SK-N-SH treated with all-trans-retinoic acid at 6 μM for 48 hours (cell line): ENCODE measurements around the gene CRACR2B.
A peak's percentile ranks its signal among the peaks of the same experiment; 100 is the strongest.

Experiments used
- ATAC-seq: fragments of 200-7000 bp; cut with Tn5 transposase; 3 replicates; pipeline ENCODE4 v1.9.1; 2020; ENCODE audit warnings: mild to moderate bottlenecking, moderate library complexity
- ARNTL ChIP-seq: fragments of 450-650 bp; formaldehyde crosslinking; IDR thresholded peaks from 2 replicates; pipeline ENCODE4 v1.5.0; 2020; ENCODE audit warnings: low read depth, mild to moderate bottlenecking, moderate library complexity, borderline replicate concordance
- BACH2 ChIP-seq: fragments of 250-450 bp; sonication (Bioruptor Pico); IDR thresholded peaks from 2 replicates; pipeline ENCODE4 v1.9.0; 2021; ENCODE audit warnings: mild to moderate bottlenecking, borderline replicate concordance
- CSDC2 ChIP-seq: fragments of 250-450 bp; sonication (Bioruptor Pico); IDR thresholded peaks from 2 replicates; pipeline ENCODE4 v1.5.0; 2020; ENCODE audit warnings: mild to moderate bottlenecking, moderate library complexity
- GLIS3 ChIP-seq: fragments of 250-450 bp; sonication (Bioruptor Pico); IDR thresholded peaks from 2 replicates; pipeline ENCODE4 v1.5.0; 2020; ENCODE audit warnings: mild to moderate bottlenecking, moderate library complexity
- ISL1 ChIP-seq: fragments of 250-450 bp; sonication (Bioruptor Pico); IDR thresholded peaks from 2 replicates; pipeline ENCODE4 v2.1.2; 2022; ENCODE audit warnings: mild to moderate bottlenecking, moderate library complexity
- PPARA ChIP-seq: fragments of 250-450 bp; sonication (Bioruptor Pico); IDR thresholded peaks from 2 replicates; pipeline ENCODE4 v1.5.0; 2020; ENCODE audit warnings: mild to moderate bottlenecking, borderline replicate concordance
- SNAI2 ChIP-seq: fragments of 250-450 bp; sonication (Bioruptor Pico); IDR thresholded peaks from 2 replicates; pipeline ENCODE4 v1.5.0; 2020; ENCODE audit warnings: mild to moderate bottlenecking, moderate library complexity
- ZC3H10 ChIP-seq: fragments of 250-450 bp; sonication (Bioruptor Pico); IDR thresholded peaks from 2 replicates; pipeline ENCODE4 v1.5.1; 2021; ENCODE audit warnings: mild to moderate bottlenecking, moderate library complexity
- ZFP30 ChIP-seq: fragments of 450-650 bp; formaldehyde crosslinking; IDR thresholded peaks from 2 replicates; pipeline ENCODE4 v1.5.0; 2022; ENCODE audit warnings: mild to moderate bottlenecking, moderate library complexity
- ZNF565 ChIP-seq: fragments of 450-650 bp; formaldehyde crosslinking; conservative IDR thresholded peaks from 2 replicates; pipeline ENCODE4 v1.5.0; 2020; ENCODE audit warnings: low read depth, mild to moderate bottlenecking, moderate library complexity
- ZNF70 ChIP-seq: fragments of 450-650 bp; formaldehyde crosslinking; IDR thresholded peaks from 2 replicates; pipeline ENCODE4 v1.5.0; 2020; ENCODE audit warnings: mild to moderate bottlenecking, moderate library complexity
- ZNF8 ChIP-seq: fragments of 450-650 bp; formaldehyde crosslinking; IDR thresholded peaks from 2 replicates; pipeline ENCODE4 v1.5.0; 2020; ENCODE audit warnings: mild to moderate bottlenecking, moderate library complexity
- TF ChIP-seq, protein P1 (sequence below): fragments of 250-450 bp; sonication (Bioruptor Pico); IDR thresholded peaks from 2 replicates; pipeline ENCODE4 v1.8.0; 2020; ENCODE audit warnings: mild to moderate bottlenecking, moderate library complexity, borderline replicate concordance
- TF ChIP-seq, protein P2 (sequence below): fragments of 250-450 bp; sonication (Bioruptor Pico); IDR thresholded peaks from 2 replicates; pipeline ENCODE4 v1.5.1; 2021; ENCODE audit warnings: mild to moderate bottlenecking, moderate library complexity
- TF ChIP-seq, protein P3 (sequence below): fragments of 250-450 bp; sonication (Bioruptor Pico); IDR thresholded peaks from 2 replicates; pipeline ENCODE4 v1.5.0; 2020; ENCODE audit warnings: mild to moderate bottlenecking, moderate library complexity
- TF ChIP-seq, protein P4 (sequence below): fragments of 250-450 bp; sonication (Bioruptor Pico); IDR thresholded peaks from 2 replicates; pipeline ENCODE4 v1.5.1; 2020; ENCODE audit warnings: low read depth, mild to moderate bottlenecking, moderate library complexity

Gene CRACR2B

DNA sequence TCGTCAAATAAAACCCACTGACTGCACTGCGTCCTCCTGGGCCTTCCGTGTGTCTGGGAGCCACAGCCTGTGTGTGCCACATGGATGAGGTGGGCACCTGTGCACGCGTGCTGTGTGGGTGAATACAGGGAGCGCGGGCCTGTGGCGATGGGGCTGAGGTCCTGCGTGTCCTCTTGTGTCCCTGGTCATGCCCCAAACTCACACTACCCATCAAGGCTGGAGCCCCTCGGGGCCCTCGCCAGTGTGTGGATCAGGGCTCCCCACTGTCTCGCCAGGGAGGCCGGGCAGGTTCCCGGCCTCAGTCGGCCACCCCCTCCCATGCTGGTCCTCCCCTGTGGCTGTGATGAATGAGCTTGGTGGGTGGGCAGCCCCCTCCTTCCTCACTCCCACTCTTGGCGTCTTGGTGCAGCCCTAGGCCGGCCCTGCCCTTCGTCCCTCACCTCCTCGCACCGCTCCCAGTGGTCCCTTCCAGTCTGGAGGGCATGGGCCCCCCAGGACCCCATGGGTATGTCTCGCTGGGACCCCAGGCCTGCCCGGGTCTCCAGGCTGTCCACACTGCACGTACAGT, 4.3 kb downstream of the CRACR2B start:
- TF ChIP-seq, protein P1, sequence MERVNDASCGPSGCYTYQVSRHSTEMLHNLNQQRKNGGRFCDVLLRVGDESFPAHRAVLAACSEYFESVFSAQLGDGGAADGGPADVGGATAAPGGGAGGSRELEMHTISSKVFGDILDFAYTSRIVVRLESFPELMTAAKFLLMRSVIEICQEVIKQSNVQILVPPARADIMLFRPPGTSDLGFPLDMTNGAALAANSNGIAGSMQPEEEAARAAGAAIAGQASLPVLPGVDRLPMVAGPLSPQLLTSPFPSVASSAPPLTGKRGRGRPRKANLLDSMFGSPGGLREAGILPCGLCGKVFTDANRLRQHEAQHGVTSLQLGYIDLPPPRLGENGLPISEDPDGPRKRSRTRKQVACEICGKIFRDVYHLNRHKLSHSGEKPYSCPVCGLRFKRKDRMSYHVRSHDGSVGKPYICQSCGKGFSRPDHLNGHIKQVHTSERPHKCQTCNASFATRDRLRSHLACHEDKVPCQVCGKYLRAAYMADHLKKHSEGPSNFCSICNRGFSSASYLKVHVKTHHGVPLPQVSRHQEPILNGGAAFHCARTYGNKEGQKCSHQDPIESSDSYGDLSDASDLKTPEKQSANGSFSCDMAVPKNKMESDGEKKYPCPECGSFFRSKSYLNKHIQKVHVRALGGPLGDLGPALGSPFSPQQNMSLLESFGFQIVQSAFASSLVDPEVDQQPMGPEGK (CRISPR knock-in tag): no peak
- TF ChIP-seq ZC3H10 (CRISPR knock-in tag) (no peak), ARNTL (CRISPR knock-in tag) (no peak)
- no peak for ATAC-seq

DNA sequence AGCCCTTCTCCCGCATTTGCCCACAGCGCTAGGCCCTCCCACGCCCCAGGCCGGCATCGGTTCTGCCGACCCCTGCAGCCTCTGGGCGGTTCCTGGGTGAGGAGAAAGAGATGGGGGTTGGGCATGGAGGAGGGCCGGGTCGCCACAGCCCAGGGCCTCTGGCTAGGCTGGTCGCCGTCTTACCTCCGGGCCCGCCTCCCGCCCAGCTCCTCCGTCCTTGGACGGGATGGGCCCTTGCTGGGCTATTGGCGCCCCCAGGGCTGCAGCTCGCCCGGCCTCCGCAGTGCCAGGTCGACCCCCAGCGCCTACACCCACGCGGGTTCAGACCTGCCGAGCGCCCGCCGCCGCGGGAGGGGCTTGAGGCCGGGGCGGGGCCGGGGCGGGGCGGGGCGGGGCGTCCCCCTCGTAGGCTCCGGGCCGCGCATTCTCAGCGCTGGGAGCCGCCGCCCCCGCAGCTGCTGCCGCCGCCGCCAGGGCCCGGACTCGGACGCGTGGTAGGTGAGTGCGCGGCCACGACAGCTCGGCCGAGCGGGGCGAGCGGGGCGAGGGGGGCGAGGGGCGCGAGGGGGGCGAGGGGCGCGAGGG, 4.9 kb downstream of the CRACR2B start, which contains the start of gene CD151:
CD151 (plus strand) TSS at position 424 of the 585 bp plus-strand sequence. CDS start 3,118 bp downstream, outside the sequence.
- TF ChIP-seq ZNF8 (no peak), ZC3H10 (CRISPR knock-in tag) (no peak), ISL1 (CRISPR knock-in tag) (no peak), BACH2 (CRISPR knock-in tag) (no peak)
- TF ChIP-seq, protein P2, sequence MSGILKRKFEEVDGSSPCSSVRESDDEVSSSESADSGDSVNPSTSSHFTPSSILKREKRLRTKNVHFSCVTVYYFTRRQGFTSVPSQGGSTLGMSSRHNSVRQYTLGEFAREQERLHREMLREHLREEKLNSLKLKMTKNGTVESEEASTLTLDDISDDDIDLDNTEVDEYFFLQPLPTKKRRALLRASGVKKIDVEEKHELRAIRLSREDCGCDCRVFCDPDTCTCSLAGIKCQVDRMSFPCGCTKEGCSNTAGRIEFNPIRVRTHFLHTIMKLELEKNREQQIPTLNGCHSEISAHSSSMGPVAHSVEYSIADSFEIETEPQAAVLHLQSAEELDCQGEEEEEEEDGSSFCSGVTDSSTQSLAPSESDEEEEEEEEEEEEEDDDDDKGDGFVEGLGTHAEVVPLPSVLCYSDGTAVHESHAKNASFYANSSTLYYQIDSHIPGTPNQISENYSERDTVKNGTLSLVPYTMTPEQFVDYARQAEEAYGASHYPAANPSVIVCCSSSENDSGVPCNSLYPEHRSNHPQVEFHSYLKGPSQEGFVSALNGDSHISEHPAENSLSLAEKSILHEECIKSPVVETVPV (CRISPR knock-in tag): no peak
- TF ChIP-seq, protein P3, sequence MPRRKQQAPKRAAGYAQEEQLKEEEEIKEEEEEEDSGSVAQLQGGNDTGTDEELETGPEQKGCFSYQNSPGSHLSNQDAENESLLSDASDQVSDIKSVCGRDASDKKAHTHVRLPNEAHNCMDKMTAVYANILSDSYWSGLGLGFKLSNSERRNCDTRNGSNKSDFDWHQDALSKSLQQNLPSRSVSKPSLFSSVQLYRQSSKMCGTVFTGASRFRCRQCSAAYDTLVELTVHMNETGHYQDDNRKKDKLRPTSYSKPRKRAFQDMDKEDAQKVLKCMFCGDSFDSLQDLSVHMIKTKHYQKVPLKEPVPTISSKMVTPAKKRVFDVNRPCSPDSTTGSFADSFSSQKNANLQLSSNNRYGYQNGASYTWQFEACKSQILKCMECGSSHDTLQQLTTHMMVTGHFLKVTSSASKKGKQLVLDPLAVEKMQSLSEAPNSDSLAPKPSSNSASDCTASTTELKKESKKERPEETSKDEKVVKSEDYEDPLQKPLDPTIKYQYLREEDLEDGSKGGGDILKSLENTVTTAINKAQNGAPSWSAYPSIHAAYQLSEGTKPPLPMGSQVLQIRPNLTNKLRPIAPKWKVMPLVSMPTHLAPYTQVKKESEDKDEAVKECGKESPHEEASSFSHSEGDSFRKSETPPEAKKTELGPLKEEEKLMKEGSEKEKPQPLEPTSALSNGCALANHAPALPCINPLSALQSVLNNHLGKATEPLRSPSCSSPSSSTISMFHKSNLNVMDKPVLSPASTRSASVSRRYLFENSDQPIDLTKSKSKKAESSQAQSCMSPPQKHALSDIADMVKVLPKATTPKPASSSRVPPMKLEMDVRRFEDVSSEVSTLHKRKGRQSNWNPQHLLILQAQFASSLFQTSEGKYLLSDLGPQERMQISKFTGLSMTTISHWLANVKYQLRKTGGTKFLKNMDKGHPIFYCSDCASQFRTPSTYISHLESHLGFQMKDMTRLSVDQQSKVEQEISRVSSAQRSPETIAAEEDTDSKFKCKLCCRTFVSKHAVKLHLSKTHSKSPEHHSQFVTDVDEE: no peak
- ATAC-seq: peak; percentile 30

DNA sequence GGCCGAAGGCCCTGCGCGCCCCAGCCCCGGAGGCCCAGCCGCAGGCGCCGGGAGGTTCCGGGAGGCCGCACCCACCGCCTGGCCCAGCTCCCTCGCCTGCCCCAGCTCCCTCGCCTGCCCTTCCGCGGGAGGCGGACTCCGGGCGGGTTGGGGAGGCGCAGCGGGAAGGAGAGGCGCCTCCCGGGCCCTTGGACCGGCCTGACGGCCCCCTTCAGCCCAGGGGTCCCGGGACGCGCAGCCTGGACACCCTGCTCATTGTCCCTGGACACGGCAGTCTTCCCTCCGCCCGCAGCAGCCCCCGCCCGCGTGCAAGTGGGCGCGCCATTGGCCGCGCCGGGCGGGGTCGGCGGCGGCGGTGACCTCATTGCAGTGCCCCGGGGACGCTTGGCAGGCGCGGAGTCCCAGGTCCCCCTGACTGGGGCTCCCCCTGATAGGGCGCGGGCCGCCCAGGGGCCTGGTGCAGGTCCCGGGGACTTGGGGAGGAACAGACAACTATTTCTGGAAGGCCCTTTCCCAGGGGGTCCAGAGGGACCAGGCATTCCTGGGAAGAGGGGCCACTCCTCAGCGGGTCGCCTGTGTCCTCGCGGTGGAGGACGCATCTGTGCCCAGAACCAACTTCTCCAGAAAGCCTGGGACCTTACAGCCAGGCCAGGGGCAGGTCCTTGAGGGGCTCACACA, 5.5 kb downstream of the CRACR2B start:
- ATAC-seq: peak; percentile 2
- TF ChIP-seq ARNTL (CRISPR knock-in tag) (no peak), ZNF70 (CRISPR knock-in tag) (no peak), SNAI2 (no peak)
- TF ChIP-seq, all 23 proteins: peak for 0

DNA sequence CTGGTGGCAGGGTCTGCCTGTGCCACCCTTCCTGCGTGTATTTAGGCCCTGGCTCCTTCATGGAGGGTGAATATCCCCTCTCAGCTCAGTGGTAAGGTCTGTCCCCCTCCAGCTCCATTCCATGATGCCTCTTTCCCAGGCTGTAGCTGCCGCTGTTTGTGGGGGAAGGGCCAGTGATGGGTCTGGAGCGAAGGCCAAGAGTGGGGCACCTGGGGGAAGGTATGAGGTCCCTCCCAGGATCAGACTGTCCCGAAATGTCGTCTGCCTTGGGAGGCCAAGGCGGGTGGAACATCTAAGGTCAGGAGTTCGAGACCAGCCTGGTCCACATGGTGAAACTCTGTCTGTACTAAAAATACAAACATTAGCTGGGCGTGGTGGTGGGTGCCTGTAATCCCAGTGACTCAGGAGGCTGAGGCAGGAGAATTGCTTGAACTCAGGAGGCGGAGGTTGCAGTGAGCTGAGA, 6.2 kb downstream of the CRACR2B start:
- ATAC-seq: no peak
- TF ChIP-seq GLIS3 (CRISPR knock-in tag): no peak
- no peak for TF ChIP-seq ARNTL (CRISPR knock-in tag)
- TF ChIP-seq, protein P2 (CRISPR knock-in tag): no peak

DNA sequence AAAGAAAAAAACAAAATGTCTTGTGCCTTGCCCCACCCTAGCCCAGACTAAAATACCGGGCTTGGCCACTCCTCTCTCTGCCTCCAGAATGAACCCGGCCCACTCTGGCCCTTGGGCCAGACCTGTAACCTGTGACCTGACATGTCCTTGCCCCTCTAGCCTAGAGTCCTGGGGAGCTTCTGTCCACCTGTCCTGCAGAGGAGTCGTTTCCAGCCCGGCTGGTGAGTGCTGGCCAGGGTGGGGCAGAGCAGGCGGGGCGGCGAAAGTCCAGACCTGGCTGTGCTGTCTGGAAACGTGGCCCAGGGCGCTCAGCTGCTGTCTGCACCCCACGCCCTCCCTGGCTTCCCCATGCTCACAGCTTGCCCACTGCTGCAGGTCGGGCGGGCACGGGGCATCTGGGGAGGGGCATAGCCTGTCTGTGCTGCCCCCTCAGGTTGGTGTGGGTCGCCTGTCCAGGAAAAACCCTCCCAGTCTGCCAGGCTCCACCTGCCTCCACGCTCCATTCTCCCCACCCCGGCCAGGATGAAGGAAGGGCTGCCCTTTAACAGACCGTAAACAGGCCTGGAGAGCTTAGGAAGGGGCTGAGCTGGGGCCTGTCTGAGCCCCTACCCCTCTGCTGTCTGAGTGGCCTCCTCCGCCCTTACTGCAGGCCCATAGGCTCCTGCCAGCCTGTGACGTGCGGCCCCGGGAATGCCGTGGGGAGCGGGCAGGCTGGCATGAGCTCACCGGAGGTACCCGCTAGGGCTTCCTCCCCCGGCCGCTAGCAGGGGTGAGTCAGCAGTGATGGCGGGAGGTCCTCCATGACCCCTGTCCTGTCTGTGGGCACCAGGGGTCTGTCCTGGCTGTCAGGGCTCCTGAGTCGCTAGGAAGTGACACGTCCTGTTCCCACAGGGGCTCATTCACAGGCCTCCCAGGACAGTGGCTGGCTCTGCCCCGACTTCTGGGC, 6.9 kb downstream of the CRACR2B start:
- peak; percentile 68 for ATAC-seq
- TF ChIP-seq GLIS3 (CRISPR knock-in tag) (no peak; the same call in 1 of the 2 replicates), ZNF8 (no peak), BACH2 (CRISPR knock-in tag) (no peak), ZFP30 (CRISPR knock-in tag) (no peak), ZNF565 (CRISPR knock-in tag) (0 out of 2 replicates have a peak, but pooled peaks have one; percentile 3), ISL1 (CRISPR knock-in tag) (no peak), CSDC2 (CRISPR knock-in tag) (0 out of 2 replicates have a peak, but pooled peaks have one; percentile 24), PPARA (CRISPR knock-in tag) (no peak)
- TF ChIP-seq, protein P4, sequence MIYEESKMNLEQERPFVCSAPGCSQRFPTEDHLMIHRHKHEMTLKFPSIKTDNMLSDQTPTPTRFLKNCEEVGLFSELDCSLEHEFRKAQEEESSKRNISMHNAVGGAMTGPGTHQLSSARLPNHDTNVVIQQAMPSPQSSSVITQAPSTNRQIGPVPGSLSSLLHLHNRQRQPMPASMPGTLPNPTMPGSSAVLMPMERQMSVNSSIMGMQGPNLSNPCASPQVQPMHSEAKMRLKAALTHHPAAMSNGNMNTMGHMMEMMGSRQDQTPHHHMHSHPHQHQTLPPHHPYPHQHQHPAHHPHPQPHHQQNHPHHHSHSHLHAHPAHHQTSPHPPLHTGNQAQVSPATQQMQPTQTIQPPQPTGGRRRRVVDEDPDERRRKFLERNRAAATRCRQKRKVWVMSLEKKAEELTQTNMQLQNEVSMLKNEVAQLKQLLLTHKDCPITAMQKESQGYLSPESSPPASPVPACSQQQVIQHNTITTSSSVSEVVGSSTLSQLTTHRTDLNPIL: peak; percentile 54; the same call in 1 of the 2 replicates
